ENCODE data around the gene GMEB1.
"Not testable (repeated sequence)": the region's sequence is repeated elsewhere in the genome, so short reads cannot be mapped to it uniquely, and the experiment has no call there.

The GMEB1 gene

DNA sequence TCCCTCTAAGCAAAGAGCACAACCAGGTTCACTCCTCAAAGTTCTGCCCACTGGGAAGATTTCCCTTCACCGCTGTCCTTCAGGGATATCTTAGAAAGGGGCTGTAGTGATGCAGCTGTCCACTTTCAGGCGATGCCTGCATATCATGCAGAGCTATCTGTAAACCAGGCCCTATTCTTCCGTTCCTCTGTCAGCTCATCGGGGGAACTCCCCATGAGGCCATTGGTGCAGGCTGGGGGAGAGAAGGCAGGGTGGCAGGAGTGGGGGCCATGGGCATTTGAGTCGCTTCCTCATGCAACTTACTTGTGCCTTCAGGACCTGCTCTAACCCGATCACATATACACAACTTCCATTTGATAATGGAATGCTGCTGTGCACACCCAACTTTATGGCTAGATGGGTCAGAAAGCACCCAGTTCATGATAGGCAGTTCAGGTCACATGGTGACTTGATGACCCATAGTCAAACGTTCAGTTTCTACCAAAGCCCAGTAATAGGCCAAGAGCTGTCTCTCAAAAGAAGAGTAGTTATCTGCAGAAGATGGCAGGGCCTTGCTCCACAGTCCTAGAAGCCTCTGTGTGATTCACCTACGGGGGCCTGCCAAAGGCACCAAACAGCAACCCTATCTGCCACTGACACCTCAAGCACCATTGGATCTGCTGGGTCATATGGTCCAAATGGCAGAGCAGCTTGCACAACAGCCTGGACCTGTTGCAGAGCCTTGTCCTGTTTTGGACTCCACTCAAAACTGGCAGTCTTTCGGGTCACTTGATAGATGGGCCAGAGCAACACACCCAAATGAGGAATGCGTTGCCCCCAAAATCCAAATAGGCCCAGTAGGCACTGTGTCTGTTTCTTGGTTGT, 12.9 kb upstream of the GMEB1 start:
- H3K36me3 Mint-ChIP-seq (ENCODE audit: low read depth); H3K4me1 Mint-ChIP-seq (ENCODE audit: low read depth); H3K27ac Mint-ChIP-seq; H3K9me3 Mint-ChIP-seq; H3K4me3 Mint-ChIP-seq; H3K27me3 Mint-ChIP-seq: not testable (repeated sequence)

DNA sequence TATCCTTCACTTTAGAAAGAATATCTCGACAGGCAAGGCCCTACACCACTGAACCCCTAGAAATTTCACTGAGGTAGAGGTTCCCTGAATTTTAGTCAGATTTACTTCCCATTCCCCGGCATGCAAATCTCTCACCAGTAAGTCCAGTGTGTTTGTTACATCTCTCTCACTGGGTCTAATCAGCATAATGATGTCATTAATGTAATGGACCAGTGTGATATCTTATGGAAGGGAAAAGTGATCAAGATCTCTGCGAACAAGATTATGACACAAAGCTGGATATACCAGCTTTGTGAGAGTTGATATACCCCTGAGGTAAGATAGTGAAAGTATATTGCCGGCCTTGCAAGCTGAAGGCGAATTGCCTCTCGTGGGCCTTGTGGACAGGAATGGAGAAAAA, 12.2 kb upstream of the GMEB1 start:
- no peaks in the 10 kb centered on the region for H3K27me3 Mint-ChIP-seq
- no peaks in the 10 kb centered on the region for H3K36me3 Mint-ChIP-seq (ENCODE audit: low read depth)
- H3K27ac Mint-ChIP-seq: no peak overlapping the region
- no peaks in the 10 kb centered on the region for H3K9me3 Mint-ChIP-seq
- H3K4me1 Mint-ChIP-seq (ENCODE audit: low read depth): no peaks in the 10 kb centered on the region
- H3K4me3 Mint-ChIP-seq: no peak overlapping the region

DNA sequence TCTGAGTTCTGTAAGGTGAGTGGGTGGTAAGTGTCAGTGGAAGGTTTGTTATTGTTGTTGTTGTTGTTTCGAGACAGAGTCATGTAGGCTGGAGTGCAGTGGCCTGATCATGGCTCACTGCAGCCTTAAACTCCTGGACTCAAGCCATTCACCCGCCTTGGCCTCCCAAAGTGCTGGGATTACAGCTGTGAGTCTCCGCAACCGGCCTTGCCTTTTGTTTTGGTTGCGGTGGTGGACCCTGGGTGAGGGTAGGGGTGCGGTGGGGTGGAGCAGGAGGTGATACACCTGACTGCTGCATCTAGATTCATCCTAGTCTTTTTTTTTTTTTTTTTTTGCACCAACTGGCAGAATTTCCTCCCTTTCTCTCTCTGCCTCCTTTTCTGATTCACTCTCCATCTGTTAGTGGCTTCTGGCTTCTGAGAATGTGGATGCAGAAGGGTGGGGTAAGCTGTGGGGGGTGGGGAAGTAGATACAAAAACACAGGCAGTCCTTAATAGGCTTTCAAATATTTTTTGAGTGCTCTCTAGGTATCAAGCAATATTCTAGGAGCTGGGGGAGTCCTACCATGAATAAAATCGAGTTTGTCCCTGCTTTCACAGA, 4.6 kb upstream of the GMEB1 start:
- peaks cover 5% of the 10 kb centered on the region for H3K4me1 Mint-ChIP-seq (ENCODE audit: low read depth)
- no peak overlapping the region for H3K27ac Mint-ChIP-seq
- no peak overlapping the region for H3K4me3 Mint-ChIP-seq
- H3K9me3 Mint-ChIP-seq: no peaks in the 10 kb centered on the region
- no peaks in the 10 kb centered on the region for H3K27me3 Mint-ChIP-seq
- no peaks in the 10 kb centered on the region for H3K36me3 Mint-ChIP-seq (ENCODE audit: low read depth)

DNA sequence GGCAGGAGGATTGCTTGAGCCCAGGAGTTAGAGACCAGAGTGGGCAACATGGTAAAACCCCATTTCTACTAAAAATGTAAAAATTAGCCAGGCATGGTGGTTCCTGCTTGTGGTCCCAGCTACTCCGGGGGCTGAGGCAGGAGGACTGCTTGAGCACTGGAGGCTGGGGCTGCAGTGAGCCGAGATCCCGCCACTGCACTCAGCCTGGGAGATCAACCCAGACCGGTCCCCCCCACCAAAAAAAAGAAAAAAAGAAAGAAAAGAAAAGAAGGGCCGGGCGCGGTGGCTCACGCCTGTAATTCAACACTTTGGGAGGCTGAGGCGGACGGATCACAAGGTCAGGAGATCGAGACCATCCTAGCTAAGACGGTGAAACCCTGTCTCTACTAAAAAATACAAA, 1.8 kb upstream of the GMEB1 start:
- Mint-ChIP-seq H3K27ac (no peak overlapping the region), H3K27me3 (no peaks in the 10 kb centered on the region), H3K9me3 (no peaks in the 10 kb centered on the region), H3K4me1 (ENCODE audit: low read depth) (peaks cover 15% of the 10 kb centered on the region), H3K4me3 (no peak overlapping the region), H3K36me3 (ENCODE audit: low read depth) (no peaks in the 10 kb centered on the region)

DNA sequence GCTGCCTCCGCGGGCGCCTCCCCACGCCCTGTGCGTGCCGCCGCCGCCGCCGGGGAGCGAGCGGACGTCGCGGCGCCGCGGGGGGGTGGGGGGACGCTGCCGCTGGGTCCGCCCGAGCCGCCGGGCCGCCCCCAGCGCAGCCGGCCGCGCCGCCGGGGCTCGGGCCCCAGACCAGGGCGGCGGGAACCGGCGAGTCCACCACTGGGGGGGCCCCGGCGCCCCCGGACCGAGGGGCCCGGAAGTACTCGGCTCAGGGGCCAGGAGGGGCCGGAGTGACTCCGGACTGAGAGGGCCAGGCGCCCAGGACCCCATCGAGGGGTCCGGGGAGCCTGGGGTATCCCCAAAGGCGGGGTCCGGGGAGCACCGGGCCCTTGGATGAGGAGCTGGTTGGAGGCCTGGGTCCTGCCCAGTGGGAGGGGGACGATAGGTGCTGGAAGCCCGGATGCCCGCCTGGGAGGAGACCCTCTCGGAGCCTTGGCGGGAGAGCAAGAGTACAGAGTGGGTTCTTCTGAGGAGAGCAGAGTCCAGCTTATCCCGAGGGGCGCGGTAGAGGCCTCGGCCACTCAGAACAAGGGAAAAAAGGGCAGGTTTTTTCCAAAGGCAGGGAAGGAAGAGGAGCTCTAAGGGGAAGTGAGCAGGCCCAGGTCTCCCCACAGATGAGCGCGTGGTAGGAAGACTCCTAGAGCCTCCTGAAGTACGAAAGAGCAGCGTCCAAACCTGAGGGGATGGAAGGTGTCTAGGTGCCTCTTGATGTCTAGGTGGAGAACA, 556 bp downstream of the GMEB1 start:
- H3K36me3 Mint-ChIP-seq (ENCODE audit: low read depth): peaks cover 4% of the 10 kb centered on the region
- peaks cover 15% of the 10 kb centered on the region for H3K4me1 Mint-ChIP-seq (ENCODE audit: low read depth)
- peak overlapping the region; percentile 97 for H3K27ac Mint-ChIP-seq
- H3K9me3 Mint-ChIP-seq: no peaks in the 10 kb centered on the region
- peak overlapping the region; percentile 92 for H3K4me3 Mint-ChIP-seq
- H3K27me3 Mint-ChIP-seq: no peaks in the 10 kb centered on the region

DNA sequence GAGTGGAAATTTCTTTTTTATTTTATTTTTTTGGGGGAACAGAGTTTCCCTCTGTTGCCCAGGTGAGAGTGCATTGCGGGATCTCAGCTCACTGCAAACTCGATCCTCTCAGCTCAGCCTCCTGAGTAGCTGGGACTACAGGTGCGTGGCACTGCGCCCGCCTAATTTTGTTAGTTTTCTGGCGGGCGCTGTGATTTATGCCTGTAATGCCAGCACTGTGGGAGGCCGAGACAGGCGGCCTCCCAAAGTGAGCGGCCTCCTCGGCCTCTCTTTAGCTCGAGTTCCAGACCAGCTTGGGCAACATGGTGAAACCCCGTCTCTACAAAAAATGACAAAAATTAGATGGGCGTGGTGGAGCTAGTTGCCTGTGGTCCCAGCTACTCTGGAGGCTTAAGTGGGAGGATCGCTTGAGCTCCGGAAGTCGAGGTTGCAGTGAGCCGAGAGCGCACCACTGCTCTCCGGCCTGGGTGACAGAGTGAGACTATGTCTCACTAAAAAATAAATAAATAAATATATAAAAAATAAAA, 2.7 kb downstream of the GMEB1 start:
- Mint-ChIP-seq H3K36me3 (ENCODE audit: low read depth) (peaks cover 8% of the 10 kb centered on the region), H3K27me3 (no peaks in the 10 kb centered on the region), H3K4me3 (no peak overlapping the region), H3K4me1 (ENCODE audit: low read depth) (peaks cover 18% of the 10 kb centered on the region), H3K27ac (no peak overlapping the region), H3K9me3 (no peaks in the 10 kb centered on the region)

DNA sequence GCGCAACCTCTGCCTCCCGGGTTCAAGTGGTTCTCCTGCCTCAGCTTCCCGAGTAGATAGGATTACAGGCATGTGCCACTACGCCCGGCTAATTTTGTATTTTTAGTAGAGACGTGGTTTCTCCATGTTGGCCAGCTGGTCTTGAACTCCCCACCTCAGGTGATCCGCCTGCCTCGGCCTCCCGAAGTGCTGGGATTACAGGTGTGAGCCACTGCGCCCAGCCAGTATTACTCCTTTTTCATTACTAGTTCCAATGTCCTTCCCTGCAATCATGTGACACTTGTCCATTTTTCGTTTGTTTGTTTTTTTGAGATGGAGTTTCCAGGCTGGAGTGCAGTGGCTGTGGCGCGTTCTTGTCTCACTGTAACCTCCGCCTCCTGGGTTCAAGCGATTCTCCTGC, 4.4 kb downstream of the GMEB1 start:
- H3K36me3 Mint-ChIP-seq (ENCODE audit: low read depth); H3K27ac Mint-ChIP-seq; H3K9me3 Mint-ChIP-seq; H3K4me3 Mint-ChIP-seq; H3K27me3 Mint-ChIP-seq: not testable (repeated sequence)
- H3K4me1 Mint-ChIP-seq (ENCODE audit: low read depth): peaks cover 16% of the 10 kb centered on the region

DNA sequence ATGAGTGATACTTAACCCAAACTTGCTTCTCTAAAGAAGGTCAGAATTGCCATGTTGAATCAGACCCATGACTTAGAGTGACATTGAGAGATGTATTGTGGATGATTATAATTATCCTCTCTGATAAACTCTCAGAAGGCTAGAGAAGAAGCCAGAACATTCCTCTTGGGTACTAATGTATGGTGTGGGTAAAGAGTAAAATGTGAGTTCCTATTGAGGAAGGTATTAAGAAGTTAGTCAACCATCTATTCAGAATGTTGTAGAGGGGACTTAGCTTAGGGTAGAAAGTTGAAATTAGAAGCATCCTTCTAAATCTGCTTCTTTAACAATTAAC, 7.3 kb downstream of the GMEB1 start:
- Mint-ChIP-seq H3K27me3 (no peaks in the 10 kb centered on the region), H3K4me1 (ENCODE audit: low read depth) (peaks cover 5% of the 10 kb centered on the region), H3K27ac (no peak overlapping the region), H3K9me3 (no peaks in the 10 kb centered on the region), H3K4me3 (no peak overlapping the region), H3K36me3 (ENCODE audit: low read depth) (peaks cover 8% of the 10 kb centered on the region)

DNA sequence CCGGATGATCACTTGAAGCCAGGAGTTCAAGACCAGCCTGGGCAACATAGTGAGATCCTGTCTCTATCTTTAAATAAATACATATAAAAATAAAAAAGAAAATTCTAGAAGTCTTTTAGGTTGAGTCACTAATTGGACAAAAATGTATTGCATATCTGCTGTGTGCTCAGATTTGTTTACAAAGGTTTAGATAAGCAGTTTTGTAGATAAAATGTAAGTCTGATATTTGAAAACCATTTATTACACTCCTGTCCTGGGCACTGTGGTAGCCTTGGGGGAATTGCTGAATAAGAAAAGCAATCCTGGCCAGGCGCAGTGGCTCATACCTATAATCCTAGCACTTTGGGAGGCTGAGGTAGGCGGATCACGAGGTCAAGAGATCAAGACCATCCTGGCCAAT, 11.6 kb downstream of the GMEB1 start:
- no peak overlapping the region for H3K27ac Mint-ChIP-seq
- H3K4me1 Mint-ChIP-seq (ENCODE audit: low read depth): peaks cover 3% of the 10 kb centered on the region
- no peak overlapping the region for H3K4me3 Mint-ChIP-seq
- H3K27me3 Mint-ChIP-seq: no peaks in the 10 kb centered on the region
- H3K36me3 Mint-ChIP-seq (ENCODE audit: low read depth): peaks cover 36% of the 10 kb centered on the region
- H3K9me3 Mint-ChIP-seq: no peaks in the 10 kb centered on the region

DNA sequence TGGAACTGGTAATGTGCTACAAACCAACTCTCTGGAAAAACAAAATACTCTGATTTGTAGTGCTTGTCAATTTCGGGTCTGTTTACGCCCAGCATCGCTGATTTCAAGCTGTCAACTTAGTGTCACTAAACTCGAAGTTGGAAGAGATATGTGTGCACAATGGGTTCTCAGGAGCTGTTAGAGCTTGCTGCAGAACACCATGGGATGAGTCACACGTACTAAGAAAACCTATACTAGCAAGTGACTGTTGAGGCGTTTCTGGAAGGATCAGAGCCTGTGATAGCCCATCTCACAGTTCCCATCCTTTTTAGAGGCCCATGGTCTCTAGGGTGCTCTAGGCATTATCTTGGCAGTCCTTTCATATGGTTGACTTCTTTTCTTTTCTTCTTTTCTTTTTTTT, 14.3 kb downstream of the GMEB1 start:
- H3K4me3 Mint-ChIP-seq: no peak overlapping the region
- no peaks in the 10 kb centered on the region for H3K27me3 Mint-ChIP-seq
- no peaks in the 10 kb centered on the region for H3K9me3 Mint-ChIP-seq
- no peak overlapping the region for H3K27ac Mint-ChIP-seq
- H3K36me3 Mint-ChIP-seq (ENCODE audit: low read depth): peaks cover 46% of the 10 kb centered on the region
- no peaks in the 10 kb centered on the region for H3K4me1 Mint-ChIP-seq (ENCODE audit: low read depth)

DNA sequence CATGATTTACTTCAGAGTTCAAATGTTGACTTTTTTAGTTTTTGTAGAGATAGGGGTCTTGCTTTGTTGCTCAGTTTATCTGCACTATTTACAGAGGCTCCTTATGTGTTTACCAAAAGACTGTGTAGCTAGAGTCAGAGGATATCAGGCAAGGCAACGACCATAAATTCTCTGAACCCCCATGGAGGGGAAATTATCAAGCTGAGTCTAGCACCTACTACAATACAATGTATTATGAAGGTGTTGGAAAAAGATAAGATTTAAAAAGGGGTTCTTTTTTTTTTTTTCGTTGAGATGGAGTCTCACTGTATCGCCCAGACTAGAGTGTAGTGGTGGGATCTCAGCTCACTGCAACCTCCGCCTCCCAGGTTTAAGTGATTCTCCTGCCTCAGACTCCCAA, 16.4 kb downstream of the GMEB1 start:
- Mint-ChIP-seq H3K27me3 (no peaks in the 10 kb centered on the region), H3K9me3 (no peaks in the 10 kb centered on the region), H3K27ac (no peak overlapping the region), H3K4me1 (ENCODE audit: low read depth) (no peaks in the 10 kb centered on the region), H3K4me3 (no peak overlapping the region), H3K36me3 (ENCODE audit: low read depth) (peaks cover 51% of the 10 kb centered on the region)

DNA sequence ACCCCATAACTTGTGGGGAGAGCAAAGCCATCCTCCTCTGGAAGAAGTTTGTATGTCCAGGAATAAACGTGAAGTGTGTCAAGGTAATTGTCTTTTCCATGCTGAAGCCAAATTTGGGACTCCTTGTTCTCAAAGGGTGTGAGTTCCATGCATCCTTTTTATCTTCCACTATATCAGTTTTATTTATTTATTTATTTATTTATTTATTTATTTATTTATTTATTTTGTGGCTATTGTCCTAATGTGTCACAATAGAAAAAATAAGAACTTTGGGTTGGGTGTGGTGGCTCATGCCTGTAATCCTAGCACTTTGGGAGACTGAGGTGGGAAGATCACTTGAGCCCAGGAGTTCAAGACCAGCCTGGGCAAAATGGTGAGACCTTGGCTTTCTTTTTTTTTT, 23.0 kb downstream of the GMEB1 start:
- not testable (repeated sequence) for H3K4me3 Mint-ChIP-seq; H3K27ac Mint-ChIP-seq; H3K4me1 Mint-ChIP-seq (ENCODE audit: low read depth); H3K27me3 Mint-ChIP-seq; H3K9me3 Mint-ChIP-seq
- peaks cover 36% of the 10 kb centered on the region for H3K36me3 Mint-ChIP-seq (ENCODE audit: low read depth)

DNA sequence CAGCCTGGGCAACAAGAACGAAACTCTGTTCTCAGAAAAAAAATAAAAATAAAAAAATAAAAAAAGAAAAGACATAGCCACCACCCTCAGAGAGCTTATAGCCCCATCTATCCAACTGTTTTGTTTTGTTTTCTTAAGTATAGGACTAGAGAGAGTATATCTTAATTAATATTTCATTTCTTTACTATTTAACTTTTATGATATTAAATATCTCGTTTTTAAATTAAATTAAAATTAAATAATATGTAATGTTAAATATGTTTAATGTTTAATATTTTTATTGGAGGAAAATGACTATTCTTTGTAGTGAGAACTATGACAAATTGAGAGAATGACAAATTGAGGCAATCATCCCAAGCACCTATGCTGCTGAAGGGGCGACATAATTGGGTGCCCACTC, 35.0 kb downstream of the GMEB1 start:
- Mint-ChIP-seq H3K27me3 (no peaks in the 10 kb centered on the region), H3K4me1 (ENCODE audit: low read depth) (no peaks in the 10 kb centered on the region), H3K36me3 (ENCODE audit: low read depth) (peaks cover 38% of the 10 kb centered on the region), H3K27ac (no peak overlapping the region), H3K4me3 (no peak overlapping the region), H3K9me3 (no peaks in the 10 kb centered on the region)

DNA sequence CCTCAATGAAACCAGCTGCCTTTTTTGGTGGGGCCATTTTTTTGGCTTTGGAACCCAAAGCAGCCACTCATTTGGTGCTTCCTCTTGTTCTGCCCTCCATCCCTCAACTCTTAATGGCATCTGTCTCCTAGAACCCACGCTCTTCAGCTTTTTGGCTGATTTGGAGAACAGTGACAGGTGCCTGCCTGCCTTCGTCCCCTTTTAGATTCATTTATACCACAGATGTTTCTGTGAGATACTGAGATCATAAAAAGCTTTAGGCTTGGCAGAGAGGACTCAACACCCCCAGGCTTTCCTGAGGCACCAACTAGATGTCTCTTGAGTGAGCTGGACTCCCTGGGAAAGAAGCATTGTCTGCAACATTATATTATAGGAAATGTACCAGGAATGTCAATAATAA, 47.8 kb downstream of the GMEB1 start:
- Mint-ChIP-seq H3K9me3 (no peaks in the 10 kb centered on the region), H3K27me3 (no peaks in the 10 kb centered on the region), H3K27ac (no peak overlapping the region), H3K4me1 (ENCODE audit: low read depth) (no peaks in the 10 kb centered on the region), H3K4me3 (no peak overlapping the region), H3K36me3 (ENCODE audit: low read depth) (peaks cover 29% of the 10 kb centered on the region)

DNA sequence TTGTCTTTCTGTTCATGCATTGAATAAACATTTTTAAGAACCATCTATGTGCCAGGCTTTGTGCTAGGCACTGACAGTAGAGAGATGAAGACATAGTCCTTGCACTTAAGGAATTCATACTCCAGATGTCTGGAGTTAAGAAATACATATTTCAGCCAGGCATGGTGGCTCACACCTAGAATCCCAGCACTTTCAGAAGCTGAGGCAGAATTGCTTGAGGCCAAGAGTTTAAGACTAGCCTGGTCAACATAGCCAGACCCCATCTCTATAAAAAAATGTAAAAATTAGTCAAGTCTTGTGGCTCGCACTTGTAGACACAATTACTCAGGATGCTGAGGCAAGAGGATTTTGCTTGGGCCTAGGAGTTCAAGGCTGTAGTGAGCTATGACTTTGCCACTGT, 49.6 kb downstream of the GMEB1 start:
- peaks cover 19% of the 10 kb centered on the region for H3K36me3 Mint-ChIP-seq (ENCODE audit: low read depth)
- no peak overlapping the region for H3K27ac Mint-ChIP-seq
- H3K27me3 Mint-ChIP-seq: no peaks in the 10 kb centered on the region
- no peaks in the 10 kb centered on the region for H3K9me3 Mint-ChIP-seq
- no peak overlapping the region for H3K4me3 Mint-ChIP-seq
- no peaks in the 10 kb centered on the region for H3K4me1 Mint-ChIP-seq (ENCODE audit: low read depth)
